ENCODE measurements around the gene RNF220. TPM values are rescaled to one million over a fixed set of nuclear protein-coding genes. Genes with fewer than 3 reads are reported as not detected.

The RNF220 gene
- total and polyA plus RNA-seq, 2 donors (not counting 3 experiments of a cell fraction or from before 2014, with no cell fraction given): 62.7 to 66.6 TPM

GRCh38 chr1:44585315-44585920, 180.4 kb downstream of the RNF220 start:
- Histone ChIP-seq H3K4me2 (ENCODE audit: insufficient read depth, low read length) (no peak overlapping the region), H3K9me1 (replicated peaks; ENCODE audit: control insufficient read depth, extremely low read depth, insufficient read depth, low read length) (no peaks in the 10 kb centered on the region), H3K9me3 (replicated peaks; ENCODE audit: control insufficient read depth, insufficient read depth, low read length) (no peaks in the 10 kb centered on the region), H3K4me1 (ENCODE audit: control insufficient read depth, extremely low read depth, insufficient read depth, low read length) (no peaks in the 10 kb centered on the region), H3K9ac (replicated peaks; ENCODE audit: extremely low read depth, insufficient read depth, low read length) (no peak overlapping the region), H4K20me1 (replicated peaks; ENCODE audit: control insufficient read depth, extremely low read depth, insufficient read depth, low read length) (no peaks in the 10 kb centered on the region), H2AFZ (ENCODE audit: low read depth, low read length) (no peak overlapping the region), H3K27me3 (ENCODE audit: control insufficient read depth in 2 of 2, insufficient read depth in 2 of 2, low read length in 2 of 2) (peaks cover 8% of the 10 kb centered on the region in 2 experiments), H3K79me2 (ENCODE audit: control insufficient read depth, insufficient read depth, low read length) (no peaks in the 10 kb centered on the region), H3K27ac (ENCODE audit: insufficient read depth, low read depth, low read length) (no peak overlapping the region), H3K4me3 (replicated peaks in 1 of 3; ENCODE audit: insufficient read depth in 1 of 3, low read depth in 1 of 3, low read length in 3 of 3) (no peak overlapping the region), H3K36me3 (ENCODE audit: control insufficient read depth in 2 of 2, extremely low read depth in 1 of 2, insufficient read depth in 2 of 2, low read length in 2 of 2) (no peaks in the 10 kb centered on the region)
- TF ChIP-seq POLR2A (IDR thresholded peaks at IDR 0.05; ENCODE audit: low read depth, low read length) (no peak), POLR2AphosphoS5 (IDR thresholded peaks at IDR 0.05; ENCODE audit: insufficient read depth, low read depth, low read length) (no peak), MYC (IDR thresholded peaks at IDR 0.05; ENCODE audit: low read depth, low read length) (no peak), JUN (IDR thresholded peaks at IDR 0.05; ENCODE audit: borderline replicate concordance, insufficient read depth, insufficient read length, low read depth) (no peak), GATA2 (IDR thresholded peaks at IDR 0.05; ENCODE audit: insufficient read depth, insufficient read length, low read depth, low read length) (no peak), CTCF (IDR thresholded peaks at IDR 0.05; ENCODE audit: extremely low read depth in 1 of 2, insufficient read depth in 1 of 2, low read depth in 1 of 2, low read length in 2 of 2) (no peak), EZH2 (IDR thresholded peaks at IDR 0.05; ENCODE audit: borderline replicate concordance, low read depth, low read length, severe bottlenecking) (no peak), MAX (IDR thresholded peaks at IDR 0.05; ENCODE audit: insufficient read depth, insufficient read length) (no peak), FOS (IDR thresholded peaks at IDR 0.05; ENCODE audit: borderline replicate concordance, insufficient read depth, low read length) (no peak)
- intact Hi-C loops (cut with micrococcal nuclease) (no loop called here), dilution Hi-C loops (cut with MboI; ENCODE audit: extremely low pct_ligation_motif_present, low sequenced_read_pairs) (no loop called here)
- ChIA-PET CTCF (interaction anchor here (1.7 kb wide), 1 partner anchor 208 kb away, joined by 9 read pairs; no protein-coding TSS in a partner anchor), POLR2A (no interaction called here)
- DNase-seq (ENCODE audit: low read depth, low spot score) (no peak), FAIRE-seq (no peak)
- no TSS peak for BruUV-seq (replicated peaks)
